Neuronal stem cell (in vitro differentiated cells): ENCODE results near the gene TTLL10.
A peak's percentile ranks its signal among the peaks of the same experiment; 100 is the strongest.

Experiments
- DNase-seq: peaks from one replicate; pipeline ENCODE4 v3.0.0-alpha.2; 2013; ENCODE audit warnings: low spot score
- H2AFZ ChIP-seq: one replicate; pipeline ENCODE4 v1.6.1; 2013; ENCODE audit warnings: mild to moderate bottlenecking, low read length, inconsistent platforms
- H2AK5ac ChIP-seq: 2 replicates; pipeline ENCODE4 v1.6.1; 2013; ENCODE audit warnings: low read depth, mild to moderate bottlenecking, inconsistent platforms, low read length, moderate library complexity, mixed read lengths
- H2BK120ac ChIP-seq: 2 replicates; pipeline ENCODE4 v1.6.1; 2013; ENCODE audit warnings: low read depth, mild to moderate bottlenecking, inconsistent platforms, low read length, moderate library complexity, mixed read lengths
- H2BK12ac ChIP-seq: one replicate; pipeline ENCODE4 v1.6.1; 2013; ENCODE audit warnings: low read length, inconsistent platforms
- H2BK15ac ChIP-seq: 2 replicates; pipeline ENCODE4 v1.6.1; 2013; ENCODE audit warnings: mild to moderate bottlenecking, low read length, inconsistent platforms, mixed read lengths
- H2BK5ac ChIP-seq: one replicate; pipeline ENCODE4 v1.6.1; 2013; ENCODE audit warnings: inconsistent platforms, mild to moderate bottlenecking, low read length, moderate library complexity
- H3K14ac ChIP-seq: one replicate; pipeline ENCODE4 v1.6.1; 2013; ENCODE audit warnings: low read length, inconsistent platforms
- H3K18ac ChIP-seq: 2 replicates; pipeline ENCODE4 v1.6.1; 2013; ENCODE audit warnings: low read length, inconsistent platforms
- H3K23ac ChIP-seq: 2 replicates; pipeline ENCODE4 v1.6.1; 2013; ENCODE audit warnings: low read depth, mild to moderate bottlenecking, mixed read lengths, low read length, inconsistent platforms; ENCODE audit not compliant: poor library complexity
- H3K27ac ChIP-seq: replicated peaks from 3 replicates; pipeline ENCODE4 v1.5.1; 2013; ENCODE audit warnings: low read length, inconsistent platforms
- H3K27me3 ChIP-seq, 3 experiments: 2 replicates each; pipeline ENCODE4 v1.6.1; 2013; ENCODE audit warnings: low read length in 3 of 3, mild to moderate bottlenecking in 2 of 3, inconsistent platforms in 1 of 3, low read depth in 1 of 3, mixed read lengths in 1 of 3, moderate library complexity in 1 of 3; ENCODE audit not compliant: control insufficient read depth in 3 of 3, insufficient read depth in 3 of 3
- H3K36me3 ChIP-seq, 2 donors: replicated peaks in 1 of 2; 2 replicates each; pipeline ENCODE4 v1.6.1; 2013; ENCODE audit warnings: low read length in 2 of 2; ENCODE audit not compliant: control insufficient read depth in 2 of 2, insufficient read depth in 2 of 2
- H3K4ac ChIP-seq: 2 replicates; pipeline ENCODE4 v1.6.1; 2013; ENCODE audit warnings: inconsistent platforms, mild to moderate bottlenecking, low read length, moderate library complexity
- H3K4me1 ChIP-seq, 2 donors: 1 replicate in 1 of 2; 2 replicates in 1 of 2; pipeline ENCODE4 v1.6.1; 2013; ENCODE audit warnings: low read length in 2 of 2, low read depth in 1 of 2; ENCODE audit not compliant: control insufficient read depth in 2 of 2, insufficient read depth in 1 of 2
- H3K4me2 ChIP-seq: one replicate; pipeline ENCODE4 v1.6.1; 2013; ENCODE audit warnings: mild to moderate bottlenecking, low read length, inconsistent platforms; ENCODE audit not compliant: insufficient read depth, poor library complexity, severe bottlenecking
- H3K4me3 ChIP-seq, 2 donors: 2 replicates each; pipeline ENCODE4 v1.5.1; 2013; ENCODE audit warnings: low read length in 2 of 2, mild to moderate bottlenecking in 2 of 2, inconsistent platforms in 1 of 2, moderate library complexity in 1 of 2
- H3K79me1 ChIP-seq: one replicate; pipeline ENCODE4 v1.6.1; 2013; ENCODE audit warnings: low read depth, mild to moderate bottlenecking, inconsistent platforms, low read length, moderate library complexity
- H3K9ac ChIP-seq: one replicate; pipeline ENCODE4 v1.6.1; 2013; ENCODE audit warnings: mild to moderate bottlenecking, low read depth, low read length, inconsistent platforms; ENCODE audit not compliant: poor library complexity
- H3K9me3 ChIP-seq, 2 donors: replicated peaks in 1 of 2; 2 replicates each; pipeline versions ENCODE3 to v1.6.1; 2013; ENCODE audit warnings: low read length in 2 of 2, mild to moderate bottlenecking in 2 of 2, inconsistent platforms in 1 of 2, low read depth in 1 of 2, mixed read lengths in 1 of 2, moderate library complexity in 1 of 2; ENCODE audit not compliant: control insufficient read depth in 2 of 2, insufficient read depth in 1 of 2
- H4K8ac ChIP-seq: one replicate; pipeline ENCODE4 v1.6.1; 2013; ENCODE audit warnings: low read depth, mild to moderate bottlenecking, inconsistent platforms, low read length, moderate library complexity
- H4K91ac ChIP-seq: one replicate; pipeline ENCODE4 v1.6.1; 2013; ENCODE audit warnings: low read length, low read depth, mild to moderate bottlenecking, inconsistent platforms; ENCODE audit not compliant: poor library complexity
- WGBS, 2 donors: extraction: QIAGEN DNeasy Blood & Tissue Kit; methylation state at CpG; one replicate each; pipeline ENCODE4 v1.1.7; 2013; ENCODE audit warnings: missing lambda C conversion rate in 2 of 2, mixed read lengths in 1 of 2; ENCODE audit not compliant: insufficient read length in 2 of 2, insufficient replicate concordance in 1 of 2; ENCODE audit errors: extremely low coverage in 2 of 2; 5-methylcytosine and 5-hydroxymethylcytosine counted together

Gene TTLL10

GRCh38 chr1:1137256-1138045, 36.2 kb upstream of the TTLL10 start:
- Histone ChIP-seq H3K27me3 (peaks cover 0 to 28% (median 20%) of the 10 kb centered on the region in 3 experiments), H3K14ac (peak overlapping the region; percentile 21), H3K23ac (no peak overlapping the region), H2BK5ac (no peak overlapping the region), H2BK120ac (peak overlapping the region; percentile 94), H3K9me3 (no peaks in the 10 kb centered on the region), H2BK15ac (peak overlapping the region; percentile 100), H4K8ac (peak overlapping the region; percentile 82), H3K18ac (peak overlapping the region; percentile 95), H3K4me2 (peak overlapping the region; percentile 33), H2AK5ac (peak overlapping the region; percentile 97), H3K9ac (no peak overlapping the region), H2BK12ac (peak overlapping the region; percentile 90), H3K79me1 (peaks cover 2% of the 10 kb centered on the region), H2AFZ (no peak overlapping the region), H3K4me3 (no peak overlapping the region), H3K27ac (no peak overlapping the region), H3K4me1 (peaks cover 2 to 3% of the 10 kb centered on the region in 2 donors), H3K36me3 (no peaks in the 10 kb centered on the region), H4K91ac (no peak overlapping the region), H3K4ac (no peak overlapping the region)
- DNase-seq: no peak
- no CpG with 5 or more reads among the region's 36 CpGs for WGBS, 2 donors

- no peaks in the 10 kb centered on the region for H3K36me3 ChIP-seq
- no peak overlapping the region for H2BK120ac ChIP-seq
- H3K4ac ChIP-seq: peak overlapping the region; percentile 37
- WGBS, 2 donors: no CpG with 5 or more reads among the region's 18 CpGs
- no peak for DNase-seq
- H3K18ac ChIP-seq: peak overlapping the region; percentile 91
- H4K8ac ChIP-seq: no peak overlapping the region
- no peaks in the 10 kb centered on the region for H3K9me3 ChIP-seq
- H3K4me3 ChIP-seq: no peak overlapping the region
- no peak overlapping the region for H2BK5ac ChIP-seq
- no peak overlapping the region for H3K9ac ChIP-seq
- no peak overlapping the region for H3K27ac ChIP-seq
- no peak overlapping the region for H3K23ac ChIP-seq
- H2AK5ac ChIP-seq: peak overlapping the region; percentile 95
- no peak overlapping the region for H2AFZ ChIP-seq
- H3K4me1 ChIP-seq: peaks cover 4 to 5% of the 10 kb centered on the region in 2 donors
- peaks cover 2% of the 10 kb centered on the region for H3K79me1 ChIP-seq
- peak overlapping the region; percentile 72 for H4K91ac ChIP-seq
- H2BK12ac ChIP-seq: peak overlapping the region; percentile 90
- H3K4me2 ChIP-seq: no peak overlapping the region
- peak overlapping the region; percentile 98 for H3K14ac ChIP-seq
- peaks cover 0 to 35% (median 20%) of the 10 kb centered on the region in 3 experiments for H3K27me3 ChIP-seq
- H2BK15ac ChIP-seq: peak overlapping the region; percentile 97
These were observed 33.0 kb upstream of the TTLL10 start for GRCh38 chr1:1140673-1141072.

- Histone ChIP-seq H3K4me3 (no peak overlapping the region), H3K9me3 (no peaks in the 10 kb centered on the region), H2BK15ac (peak overlapping the region; percentile 94), H3K36me3 (no peaks in the 10 kb centered on the region), H4K8ac (no peak overlapping the region), H3K4me1 (peaks cover 4 to 5% of the 10 kb centered on the region in 2 donors), H3K9ac (no peak overlapping the region), H3K23ac (no peak overlapping the region), H2BK12ac (peak overlapping the region; percentile 82), H3K4ac (no peak overlapping the region), H3K4me2 (no peak overlapping the region), H3K14ac (peak overlapping the region; percentile 21), H2BK5ac (peak overlapping the region; percentile 82), H3K27me3 (peaks cover 0 to 28% (median 17%) of the 10 kb centered on the region in 3 experiments), H2AFZ (no peak overlapping the region), H2BK120ac (no peak overlapping the region), H3K18ac (peak overlapping the region; percentile 71), H3K27ac (no peak overlapping the region), H3K79me1 (peaks cover 2% of the 10 kb centered on the region), H4K91ac (peak overlapping the region; percentile 89), H2AK5ac (peak overlapping the region; percentile 94)
- no peak for DNase-seq
- WGBS, 2 donors: no CpG with 5 or more reads among the region's 25 CpGs
These were observed 32.3 kb upstream of the TTLL10 start for GRCh38 chr1:1141244-1141910.

- H3K14ac ChIP-seq: peak overlapping the region; percentile 21
- peak overlapping the region; percentile 89 for H4K91ac ChIP-seq
- H2BK120ac ChIP-seq: no peak overlapping the region
- peak overlapping the region; percentile 94 for H2AK5ac ChIP-seq
- no peak for DNase-seq
- no peaks in the 10 kb centered on the region for H3K36me3 ChIP-seq
- no peak overlapping the region for H2AFZ ChIP-seq
- no peak overlapping the region for H3K4me2 ChIP-seq
- H3K27ac ChIP-seq: no peak overlapping the region
- no peak overlapping the region for H4K8ac ChIP-seq
- H2BK12ac ChIP-seq: peak overlapping the region; percentile 82
- H3K4me3 ChIP-seq: no peak overlapping the region
- no peak overlapping the region for H3K4ac ChIP-seq
- no peak overlapping the region for H3K9ac ChIP-seq
- H3K23ac ChIP-seq: no peak overlapping the region
- H2BK5ac ChIP-seq: peak overlapping the region; percentile 82
- peaks cover 7% of the 10 kb centered on the region for H3K79me1 ChIP-seq
- H3K27me3 ChIP-seq: peaks cover 0 to 24% (median 12%) of the 10 kb centered on the region in 3 experiments
- H3K9me3 ChIP-seq: no peaks in the 10 kb centered on the region
- peak overlapping the region; percentile 71 for H3K18ac ChIP-seq
- WGBS, 2 donors: no CpG with 5 or more reads among the region's 15 CpGs
- peak overlapping the region; percentile 94 for H2BK15ac ChIP-seq
- peaks cover 4 to 5% of the 10 kb centered on the region in 2 donors for H3K4me1 ChIP-seq
These were observed 31.8 kb upstream of the TTLL10 start for GRCh38 chr1:1141911-1142250.
